A673 (cell line): ENCODE measurements around the gene GNG7.

Source experiments
- EZH2 ChIP-seq: fragments of 200-600 bp; sonication (generic); IDR thresholded peaks from 2 replicates; pipeline ENCODE4 v1.6.1; 2017; ENCODE audit warnings: borderline replicate concordance, low read depth, mild to moderate bottlenecking, mixed read lengths, antibody characterized with exemption, low read length; ENCODE audit not compliant: poor library complexity, severe bottlenecking
- TF ChIP-seq, protein P1 (sequence below): fragments of 300-800, 200-600 bp; sonication (generic); conservative IDR thresholded peaks from 2 replicates; pipeline ENCODE4 v1.5.1; 2017; ENCODE audit warnings: low read depth, mild to moderate bottlenecking, antibody characterized with exemption, low read length, moderate library complexity, mixed read lengths

DNA sequence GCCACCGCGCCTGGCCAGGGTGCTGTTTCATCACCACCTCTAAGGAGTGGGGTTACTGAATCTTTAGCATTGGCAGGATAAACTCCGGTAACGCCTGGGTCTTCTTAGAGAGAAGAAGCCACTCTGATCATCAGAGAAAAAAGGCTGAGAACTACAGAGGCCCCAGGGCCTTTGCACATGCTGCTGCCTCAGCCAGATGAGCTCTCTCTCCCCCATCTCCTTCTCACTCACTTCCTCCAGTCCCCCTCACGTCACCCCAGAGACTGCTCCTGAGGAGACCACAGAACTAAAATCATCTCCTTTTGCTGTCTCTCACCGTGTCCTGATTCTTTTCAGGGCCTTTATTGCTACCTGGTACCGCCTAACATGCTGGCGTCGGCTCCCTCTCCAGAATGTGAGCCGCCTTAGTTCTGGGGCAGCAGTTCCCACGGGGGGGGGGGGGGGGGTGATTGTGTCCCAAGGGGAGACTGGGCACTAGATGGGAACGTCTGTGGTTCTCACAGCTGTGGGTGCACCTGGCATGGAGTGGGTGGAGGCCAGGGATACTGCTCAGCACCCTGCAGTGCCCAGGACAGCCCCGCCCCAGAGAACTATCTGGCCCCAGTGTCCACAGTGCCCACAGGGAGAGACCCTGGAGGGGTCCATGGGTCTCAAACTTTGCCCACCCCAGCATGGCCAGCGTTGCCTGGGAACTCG is 23.8 kb upstream of the GNG7 start:
- TF ChIP-seq, protein P1, sequence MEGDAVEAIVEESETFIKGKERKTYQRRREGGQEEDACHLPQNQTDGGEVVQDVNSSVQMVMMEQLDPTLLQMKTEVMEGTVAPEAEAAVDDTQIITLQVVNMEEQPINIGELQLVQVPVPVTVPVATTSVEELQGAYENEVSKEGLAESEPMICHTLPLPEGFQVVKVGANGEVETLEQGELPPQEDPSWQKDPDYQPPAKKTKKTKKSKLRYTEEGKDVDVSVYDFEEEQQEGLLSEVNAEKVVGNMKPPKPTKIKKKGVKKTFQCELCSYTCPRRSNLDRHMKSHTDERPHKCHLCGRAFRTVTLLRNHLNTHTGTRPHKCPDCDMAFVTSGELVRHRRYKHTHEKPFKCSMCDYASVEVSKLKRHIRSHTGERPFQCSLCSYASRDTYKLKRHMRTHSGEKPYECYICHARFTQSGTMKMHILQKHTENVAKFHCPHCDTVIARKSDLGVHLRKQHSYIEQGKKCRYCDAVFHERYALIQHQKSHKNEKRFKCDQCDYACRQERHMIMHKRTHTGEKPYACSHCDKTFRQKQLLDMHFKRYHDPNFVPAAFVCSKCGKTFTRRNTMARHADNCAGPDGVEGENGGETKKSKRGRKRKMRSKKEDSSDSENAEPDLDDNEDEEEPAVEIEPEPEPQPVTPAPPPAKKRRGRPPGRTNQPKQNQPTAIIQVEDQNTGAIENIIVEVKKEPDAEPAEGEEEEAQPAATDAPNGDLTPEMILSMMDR = no peak
- TF ChIP-seq EZH2 = no peak
